Stimulated activated naive CD4-positive, alpha-beta T cell treated with Interleukin-2 at 50 U/mL for 16 hours (primary cell): ENCODE data around the gene CADM4.
"Not testable (repeated sequence)": the region's sequence is repeated elsewhere in the genome, so short reads cannot be mapped to it uniquely, and the experiment has no call there.

Source experiments
- DNase-seq: peaks from one replicate; lab custom pipeline; 2025; lab: John Stamatoyannopoulos, UW

CADM4 gene

DNA sequence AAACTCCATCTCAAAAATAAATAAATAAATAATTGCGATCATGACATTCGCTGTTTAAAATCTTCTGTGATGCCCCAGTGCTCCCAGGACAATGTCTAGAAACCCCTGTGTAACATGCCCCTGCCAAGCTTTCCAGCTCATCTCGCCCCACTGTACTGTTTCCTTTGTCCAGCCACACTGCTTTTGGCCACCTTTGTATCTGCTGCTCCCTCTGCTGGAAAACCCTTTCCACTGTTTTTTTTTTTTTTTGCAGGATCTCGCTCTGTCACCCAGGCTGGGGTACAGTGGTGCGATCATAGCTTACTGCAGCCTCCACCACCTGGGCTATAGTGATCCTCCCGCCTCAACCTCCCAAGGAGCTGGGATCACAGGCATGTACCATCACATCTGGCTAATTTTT lies 22.8 kb upstream of the CADM4 start:
- no peak for DNase-seq

DNA sequence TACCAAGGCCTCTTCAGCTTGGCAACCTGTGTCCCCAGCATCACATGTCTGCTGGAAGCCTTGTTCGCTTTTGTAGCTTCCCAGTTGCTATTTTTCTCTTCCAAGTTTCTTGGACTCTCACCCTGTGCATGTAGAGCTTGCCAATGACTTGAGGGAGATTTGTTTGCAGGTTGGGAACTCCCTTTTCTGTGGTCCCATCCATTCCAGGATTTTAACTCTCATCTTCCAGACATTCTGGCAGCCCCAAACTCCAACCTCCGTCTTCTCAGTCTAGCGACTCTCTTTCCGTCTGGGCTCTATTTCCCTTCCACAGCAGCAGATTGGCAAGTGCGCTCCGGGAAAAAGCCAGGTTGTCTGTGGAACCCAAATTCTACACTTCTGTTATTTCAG lies 21.3 kb upstream of the CADM4 start:
- DNase-seq, result no peak

DNA sequence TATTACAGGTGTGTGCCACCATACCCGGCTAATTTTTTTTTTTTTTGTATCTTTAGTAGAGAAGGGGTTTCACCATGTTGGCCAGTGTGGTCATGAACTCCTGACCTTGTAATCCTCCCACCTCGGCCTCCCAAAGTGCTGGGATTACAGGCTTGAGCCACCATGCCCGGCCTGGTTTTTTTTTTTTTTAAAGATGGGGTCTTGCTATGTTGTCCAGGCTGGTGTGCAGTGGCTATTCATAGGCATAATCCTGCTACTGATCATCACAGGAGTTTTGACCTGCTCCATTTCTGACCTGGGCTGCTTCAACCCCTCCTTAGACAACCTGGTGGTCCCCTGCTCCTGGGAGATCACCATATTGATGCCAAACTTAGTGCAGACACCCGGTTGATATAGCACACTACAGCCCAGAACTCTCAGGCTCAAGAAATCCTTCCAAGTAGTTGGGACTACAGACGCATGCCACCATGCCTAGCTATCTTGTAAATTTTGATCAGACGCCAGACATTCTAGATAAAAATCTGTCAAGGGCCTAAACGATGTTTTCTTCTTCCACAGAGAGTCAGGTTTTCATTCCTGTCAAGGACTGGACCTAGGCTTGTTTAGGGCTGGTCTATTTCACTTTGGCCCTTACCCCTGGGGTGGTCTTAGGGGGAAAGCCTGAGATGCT lies 20.8 kb upstream of the CADM4 start:
- no peak for DNase-seq

DNA sequence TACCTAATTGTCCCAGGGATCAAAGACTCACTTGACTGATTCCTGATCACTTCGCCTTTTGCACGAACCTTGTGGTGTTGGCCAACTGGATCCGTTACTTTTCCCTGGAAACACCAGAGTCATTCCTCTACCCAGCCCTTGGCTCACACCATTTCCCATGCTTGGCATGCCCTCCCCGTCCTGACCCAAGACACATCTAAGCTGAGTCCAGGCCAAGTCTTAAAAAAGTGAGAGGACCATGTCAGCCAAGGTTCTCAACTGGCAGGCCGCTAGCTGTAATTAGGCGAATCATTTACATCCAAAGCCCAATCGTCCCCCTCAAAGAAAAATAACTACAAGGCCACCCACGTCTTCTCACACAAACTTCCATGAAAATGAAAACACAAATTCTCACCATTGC lies 18.8 kb upstream of the CADM4 start:
- no peak for DNase-seq

DNA sequence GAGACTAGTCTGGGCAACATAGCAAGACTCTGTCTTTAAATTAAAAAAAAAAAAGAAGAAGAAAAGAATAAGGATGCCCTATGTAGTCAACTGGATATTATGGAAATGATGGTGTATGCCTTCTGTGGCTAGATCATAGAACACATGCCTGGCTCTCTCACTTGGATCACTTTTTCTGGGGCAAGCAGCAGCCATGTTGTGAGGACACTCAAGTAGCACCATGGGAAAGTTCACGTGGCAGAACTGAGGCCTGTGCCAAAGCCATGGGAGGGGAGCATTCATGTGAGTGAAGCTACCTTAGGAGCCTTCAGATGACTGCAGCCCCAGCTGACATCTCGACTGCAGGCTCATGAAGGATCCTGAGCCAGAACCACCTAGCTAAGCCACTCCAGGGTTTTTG lies 18.4 kb upstream of the CADM4 start:
- DNase-seq, result no peak

DNA sequence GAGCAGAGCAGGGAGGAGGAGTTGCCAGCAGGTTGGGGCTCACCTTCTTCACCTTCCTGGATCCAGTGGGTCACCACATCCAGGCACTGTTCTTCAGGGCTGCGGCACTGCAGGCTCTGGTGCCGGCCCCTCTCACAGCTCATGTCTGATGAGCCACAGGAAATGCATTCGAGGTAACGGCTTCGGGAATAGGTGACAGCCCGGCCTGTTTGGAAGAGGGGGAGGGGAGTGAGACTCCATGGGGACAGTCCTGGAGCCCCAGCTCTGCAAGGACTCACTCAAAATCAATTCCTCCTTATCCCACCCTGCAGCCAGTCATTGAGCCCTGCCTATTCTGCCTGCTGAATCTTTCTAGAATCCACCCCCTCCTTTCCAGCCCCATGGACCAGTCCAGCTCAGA lies 16.8 kb upstream of the CADM4 start:
- DNase-seq, result no peak

DNA sequence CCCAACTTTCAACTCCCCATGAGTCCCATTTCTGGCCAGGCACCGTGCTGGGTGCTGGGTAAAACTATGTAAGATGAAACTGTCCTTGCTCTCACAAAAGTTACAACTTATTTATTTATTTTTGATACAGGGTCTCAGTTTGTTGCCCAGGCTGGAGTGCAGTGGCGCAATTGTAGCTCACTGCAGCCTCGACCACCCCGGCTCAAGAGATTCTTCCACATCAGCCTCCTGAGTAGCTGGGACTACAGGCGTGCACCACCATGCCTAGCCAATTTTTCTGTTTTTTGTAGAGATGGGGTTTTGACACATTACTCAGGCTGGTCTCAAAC lies 12.9 kb upstream of the CADM4 start:
- DNase-seq, result no peak

DNA sequence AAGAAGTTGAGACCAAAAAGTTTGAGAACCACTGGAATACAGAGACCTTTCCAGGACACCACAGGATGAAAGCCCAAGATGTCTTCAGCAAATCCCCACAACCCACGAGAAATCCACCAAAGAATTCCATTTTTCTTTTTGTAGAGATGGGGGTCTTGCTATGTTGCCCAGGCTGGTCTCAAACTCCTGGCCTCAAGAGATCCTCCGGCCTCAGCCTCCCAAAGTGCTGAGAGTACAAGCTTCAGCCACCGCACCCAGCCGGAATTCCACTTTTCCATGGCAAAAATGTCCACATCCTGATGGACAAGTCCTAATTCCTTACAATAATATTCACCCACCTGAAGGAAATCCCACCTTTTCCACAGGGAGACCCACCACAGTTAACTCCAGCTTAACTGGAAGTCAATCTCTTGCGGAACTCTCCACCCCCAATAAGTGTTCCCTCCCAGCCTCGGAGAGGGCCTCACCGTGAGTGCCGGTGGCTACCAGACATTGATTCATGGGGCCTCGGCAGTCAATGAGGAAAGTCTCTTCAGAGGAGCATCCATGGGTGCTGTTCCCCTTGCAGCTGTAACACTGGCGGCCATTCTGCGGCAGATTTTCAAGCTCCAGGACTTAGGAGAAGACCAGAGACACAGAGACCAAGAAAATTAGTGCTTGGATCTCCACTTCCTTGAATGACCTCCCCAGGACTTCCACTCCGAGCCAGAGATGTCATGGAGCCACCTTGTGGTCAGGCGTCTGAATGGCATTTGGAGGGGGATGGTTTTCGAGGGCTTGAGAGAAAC lies 12.3 kb upstream of the CADM4 start:
- peak; percentile 14 for DNase-seq

DNA sequence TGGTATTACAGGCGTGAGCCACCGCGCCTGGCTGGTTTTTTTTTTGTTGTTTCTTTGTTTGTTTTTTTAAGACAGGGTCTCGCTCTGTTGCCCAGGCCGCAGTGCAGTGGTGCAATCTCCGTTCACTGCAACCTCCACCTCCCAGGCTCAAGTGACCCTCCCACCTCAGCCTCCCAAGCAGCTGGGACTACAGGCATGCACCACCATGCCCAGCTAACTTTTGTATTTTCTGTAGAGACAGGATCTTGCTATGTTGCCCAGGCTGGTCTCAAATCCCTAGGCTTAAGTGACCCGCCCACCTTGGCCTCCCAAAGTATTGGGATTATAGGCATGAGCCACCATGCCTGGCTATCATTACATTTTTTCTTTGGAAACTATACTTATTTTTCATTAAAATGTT lies 10.6 kb upstream of the CADM4 start:
- DNase-seq, result not testable (repeated sequence)

DNA sequence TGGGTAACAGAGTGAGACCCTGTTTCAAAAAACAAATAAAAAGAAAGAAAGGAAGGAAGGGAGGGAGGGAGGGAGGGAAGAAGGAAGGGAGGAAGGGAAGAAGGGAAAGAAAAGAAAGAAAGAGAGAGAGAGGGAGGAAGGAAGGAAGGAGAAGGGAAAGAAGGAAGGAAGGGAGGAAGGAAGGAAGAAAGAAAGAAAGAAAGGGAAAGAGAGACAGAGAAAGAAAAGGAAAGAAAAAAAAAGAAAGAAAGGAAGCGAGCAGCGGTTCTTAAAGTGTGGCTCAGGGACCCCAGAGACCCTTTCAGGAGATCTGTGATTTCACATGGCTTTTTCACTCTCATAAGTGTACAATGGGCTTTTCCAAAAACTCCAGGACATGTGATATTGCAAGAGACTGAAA lies 9.9 kb upstream of the CADM4 start:
- no peak for DNase-seq

DNA sequence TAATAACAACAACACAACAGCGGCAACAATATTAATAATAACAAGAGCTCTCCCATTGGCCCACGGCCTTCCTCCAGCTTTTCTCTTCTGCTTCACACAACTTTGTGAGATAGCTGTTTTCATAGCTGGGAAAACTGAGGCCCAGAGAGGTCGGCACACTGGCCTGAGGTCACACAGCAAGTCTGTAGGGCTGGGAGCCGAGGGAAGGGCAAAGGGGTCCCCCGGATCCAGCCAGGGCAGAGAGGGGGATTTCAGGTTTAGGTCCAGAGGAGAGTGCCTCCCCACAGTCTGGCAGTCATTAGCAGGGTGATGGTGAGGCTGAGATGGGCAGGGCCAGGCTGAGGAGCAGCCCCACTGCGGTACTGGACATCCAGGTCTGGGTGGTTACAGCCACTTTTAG lies 9.0 kb upstream of the CADM4 start:
- DNase-seq, result no peak

DNA sequence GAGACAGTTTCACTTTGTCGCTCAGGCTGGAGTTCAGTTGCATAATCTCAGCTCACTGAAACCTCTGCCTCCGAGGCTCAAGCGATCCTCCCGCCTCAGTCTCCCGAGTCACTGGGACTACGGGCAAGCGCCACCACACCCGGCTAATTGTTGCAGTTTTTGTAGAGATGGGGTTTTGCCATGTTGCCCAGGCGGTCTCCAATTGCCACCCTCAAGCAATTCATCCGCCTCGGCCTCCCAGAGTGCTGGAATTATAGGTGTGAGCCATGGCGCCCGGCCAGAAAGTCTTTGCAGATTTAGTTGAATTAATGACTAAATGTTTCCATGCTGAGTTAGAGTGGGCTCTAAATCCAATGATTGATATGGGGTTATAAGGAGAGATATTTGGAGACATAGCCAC lies 4.5 kb upstream of the CADM4 start:
- DNase-seq, result no peak

DNA sequence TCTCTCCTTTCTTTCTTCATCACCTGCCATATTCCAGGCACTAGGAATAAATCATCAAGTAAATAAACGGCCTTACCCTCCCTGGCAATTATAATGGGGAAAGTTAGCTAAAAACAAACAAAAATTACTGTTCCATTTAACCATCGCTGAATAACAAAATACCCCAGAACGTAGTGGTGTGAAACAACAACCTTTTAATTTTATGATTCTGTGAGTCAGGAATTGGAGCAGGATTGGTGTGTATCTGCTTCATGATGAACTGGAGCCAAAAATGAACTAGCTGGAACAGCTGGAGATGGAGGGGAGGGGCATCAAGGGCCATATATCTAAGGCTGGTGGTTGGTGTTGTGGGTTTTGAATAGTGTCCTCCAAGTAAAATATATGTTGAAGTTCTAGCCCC lies 3.7 kb upstream of the CADM4 start:
- no peak for DNase-seq

DNA sequence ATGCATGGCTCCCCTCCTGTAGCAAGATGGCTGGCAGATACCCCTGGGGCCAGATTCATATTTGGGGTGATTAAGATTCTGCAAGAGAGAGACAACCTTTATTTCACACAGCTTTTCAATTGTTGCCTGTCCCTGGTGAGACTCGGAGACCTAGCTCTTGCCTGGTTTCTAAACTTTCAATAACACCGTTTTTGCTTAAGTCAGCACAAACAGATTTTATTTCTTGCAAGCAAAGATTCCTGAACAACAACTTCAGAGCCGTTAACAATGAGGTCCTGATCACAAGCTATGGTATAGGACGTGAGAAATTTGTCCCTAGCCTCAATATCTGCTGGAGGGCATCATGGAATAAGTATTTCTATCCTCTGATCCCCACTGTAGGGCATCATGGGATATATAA lies 2.9 kb upstream of the CADM4 start:
- no peak for DNase-seq

DNA sequence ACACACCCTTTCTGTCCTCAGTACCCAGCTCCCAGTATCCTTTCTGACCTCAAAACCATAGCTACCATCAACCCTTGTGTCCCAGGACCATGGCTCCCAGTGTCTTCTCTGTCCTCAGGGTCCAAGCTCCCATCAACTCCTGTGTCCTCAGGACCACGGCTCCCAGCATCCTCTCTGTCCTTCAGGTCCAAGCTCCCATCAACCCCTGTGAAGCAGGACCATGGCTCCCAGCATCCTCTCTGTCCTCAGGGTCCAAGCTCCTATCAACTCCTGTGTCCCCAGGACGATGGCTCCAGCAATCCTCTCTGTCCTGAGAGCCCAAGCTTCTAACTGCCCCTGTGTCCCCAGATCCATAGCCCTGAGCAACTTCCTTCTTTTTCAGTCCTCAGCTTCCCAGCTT lies 1.7 kb upstream of the CADM4 start:
- DNase-seq, result no peak

DNA sequence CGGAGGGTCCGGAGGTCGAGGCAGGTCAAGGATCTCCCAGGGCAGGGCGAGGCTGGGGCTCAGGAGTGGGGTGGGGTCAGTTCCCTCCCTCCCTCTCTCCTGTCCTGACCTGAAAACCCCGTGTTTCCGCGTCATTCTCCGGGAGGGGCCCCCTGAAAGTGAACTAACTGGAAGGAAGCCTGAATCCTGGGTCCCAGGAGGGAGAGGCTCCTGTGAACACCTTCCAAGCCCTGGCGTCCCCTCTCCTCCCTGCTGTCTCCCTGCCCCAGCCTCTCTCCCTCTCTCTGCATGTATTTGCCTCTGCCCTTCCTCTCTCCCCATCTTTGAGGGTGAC lies 741 bp upstream of the CADM4 start:
- DNase-seq, result no peak

DNA sequence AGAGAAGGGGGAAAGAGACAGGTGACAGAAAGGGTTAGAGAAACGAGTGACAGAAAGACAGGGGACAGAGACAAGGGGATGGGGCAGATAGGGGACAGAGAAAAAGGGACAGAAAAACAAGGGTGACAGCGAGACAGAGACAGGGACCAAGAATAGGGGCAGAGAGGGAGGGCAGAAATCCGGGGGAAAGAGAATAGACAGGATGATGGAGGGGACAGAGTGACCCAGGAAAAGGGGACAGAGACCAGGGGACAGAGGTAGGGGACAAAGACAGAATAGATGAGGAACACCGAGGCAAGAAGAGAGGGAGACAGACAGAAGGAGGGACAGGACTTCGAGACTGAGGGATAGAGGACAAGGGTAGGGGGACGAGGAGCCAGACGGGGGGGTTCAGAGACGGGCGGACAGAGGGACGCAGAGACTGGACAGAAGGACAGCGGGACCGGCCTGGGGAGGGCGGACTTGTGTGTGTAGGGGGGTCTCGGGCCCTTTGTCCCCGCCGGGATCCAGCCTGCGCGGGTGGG lies 593 bp downstream of the CADM4 start:
- no peak for DNase-seq

DNA sequence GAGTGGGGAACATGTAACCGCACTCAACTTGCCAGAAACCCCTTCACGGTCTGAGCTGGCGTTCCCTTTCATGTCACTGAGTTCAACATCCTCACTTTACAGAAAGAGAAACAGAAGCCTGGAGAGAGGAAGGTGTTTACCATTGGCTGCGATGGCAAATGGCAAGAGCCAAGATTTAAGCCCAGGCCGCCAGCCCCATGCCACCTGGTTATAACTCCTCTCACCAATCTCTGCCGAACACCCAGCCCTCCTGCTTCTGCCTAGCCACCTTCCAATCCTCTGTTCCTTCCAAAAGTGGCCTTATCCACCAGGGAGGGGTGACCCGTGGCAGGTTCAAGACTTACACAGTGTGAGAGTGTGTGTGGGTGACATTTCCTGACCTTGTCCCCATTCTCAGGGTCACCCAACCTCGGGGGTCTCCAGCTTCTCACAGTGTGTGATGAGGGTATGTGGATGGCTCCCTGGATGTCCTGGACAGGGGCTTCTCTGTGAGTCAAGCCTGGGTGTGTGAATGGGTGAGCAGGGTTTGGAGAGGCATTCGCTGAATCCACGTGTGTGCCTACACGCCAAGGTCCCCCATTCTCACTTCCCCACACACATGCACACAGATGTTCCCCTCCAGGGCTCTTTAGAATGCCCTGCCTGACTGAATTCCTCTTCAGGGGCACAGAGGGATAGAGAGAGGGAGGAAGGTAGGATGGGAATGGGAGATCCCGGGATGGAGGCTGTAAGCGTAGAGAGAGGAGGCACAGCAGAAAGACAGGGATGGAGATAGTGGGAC lies 1.2 kb downstream of the CADM4 start:
- DNase-seq, result no peak

DNA sequence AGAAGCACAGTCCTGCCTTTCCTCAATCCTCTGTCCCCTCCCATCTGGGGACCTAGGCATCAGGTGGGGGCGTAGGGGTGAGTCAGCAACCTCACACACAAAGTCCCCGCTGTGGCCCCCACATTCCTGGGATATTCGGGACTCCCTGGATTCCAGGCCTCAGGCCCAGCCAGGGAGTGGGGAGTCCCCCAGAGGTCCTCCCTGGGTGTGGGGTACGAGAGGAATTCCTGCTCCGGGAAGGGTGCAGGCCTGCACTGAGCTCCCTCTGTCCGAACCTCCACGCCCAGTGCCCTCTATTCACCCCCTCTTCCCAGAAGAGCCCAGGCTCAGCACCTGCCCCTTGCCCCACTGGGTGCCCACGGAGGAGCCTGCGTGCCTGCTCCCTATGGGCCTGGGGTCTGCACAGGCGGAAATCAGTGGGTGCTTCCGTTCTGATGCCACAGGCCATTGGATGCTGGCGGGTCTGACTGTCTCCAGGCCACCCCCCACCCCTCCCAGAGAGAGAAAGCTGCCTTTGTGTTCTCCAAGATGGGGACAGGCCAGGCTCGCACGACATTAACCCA lies 3.4 kb downstream of the CADM4 start:
- DNase-seq, result no peak

DNA sequence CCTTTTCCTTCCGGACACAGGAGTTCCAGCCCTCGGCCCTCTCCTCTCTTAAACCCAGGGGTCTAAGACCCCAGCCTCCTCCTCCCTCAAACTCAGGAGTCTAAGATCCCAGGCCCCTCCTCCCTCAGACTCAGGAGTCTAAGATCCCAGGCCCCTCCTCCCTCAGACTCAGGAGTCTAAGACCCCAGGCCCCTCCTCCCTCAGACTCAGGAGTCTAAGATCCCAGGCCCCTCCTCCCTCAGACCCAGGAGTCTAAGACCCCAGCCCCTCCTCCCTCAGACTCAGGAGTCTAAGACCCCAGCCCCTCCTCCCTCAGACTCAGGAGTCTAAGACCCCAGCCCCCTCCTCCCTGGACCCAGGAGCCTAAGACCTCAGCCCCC lies 4.1 kb downstream of the CADM4 start:
- DNase-seq, result not testable (repeated sequence)

DNA sequence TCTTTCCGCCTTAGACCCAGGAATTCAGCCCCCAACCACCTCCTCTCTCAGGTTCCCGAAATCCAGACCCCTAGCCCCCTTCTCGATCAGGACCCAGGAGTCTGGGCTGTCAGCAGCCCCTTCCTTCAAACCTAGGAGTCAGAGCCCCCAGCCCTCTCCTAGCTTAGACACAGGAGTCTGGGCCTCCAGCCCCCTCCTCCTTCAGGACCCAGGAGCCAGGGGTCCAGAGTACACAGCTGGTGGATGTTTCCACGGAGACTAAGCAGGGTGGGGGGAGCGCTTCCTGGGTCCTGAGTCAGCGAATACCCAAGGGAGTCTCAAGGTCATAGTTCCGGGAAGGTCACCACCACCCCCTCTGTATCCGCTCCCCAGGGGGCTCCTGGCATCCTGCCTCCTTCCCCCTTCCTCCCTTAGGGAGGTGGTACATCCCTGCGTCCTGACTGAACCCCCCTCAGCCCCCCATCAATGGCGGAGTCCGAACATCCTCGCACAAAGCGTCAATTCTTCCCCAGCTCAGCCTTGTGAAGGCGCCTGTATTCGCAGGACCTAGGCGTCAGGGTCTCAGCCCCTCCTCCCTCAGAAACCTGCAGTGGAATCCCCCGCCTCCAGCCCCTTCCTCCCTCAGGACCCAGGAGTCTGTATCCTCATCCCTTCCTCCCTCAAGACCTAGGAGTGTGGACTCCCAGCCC lies 4.6 kb downstream of the CADM4 start:
- DNase-seq, result no peak

DNA sequence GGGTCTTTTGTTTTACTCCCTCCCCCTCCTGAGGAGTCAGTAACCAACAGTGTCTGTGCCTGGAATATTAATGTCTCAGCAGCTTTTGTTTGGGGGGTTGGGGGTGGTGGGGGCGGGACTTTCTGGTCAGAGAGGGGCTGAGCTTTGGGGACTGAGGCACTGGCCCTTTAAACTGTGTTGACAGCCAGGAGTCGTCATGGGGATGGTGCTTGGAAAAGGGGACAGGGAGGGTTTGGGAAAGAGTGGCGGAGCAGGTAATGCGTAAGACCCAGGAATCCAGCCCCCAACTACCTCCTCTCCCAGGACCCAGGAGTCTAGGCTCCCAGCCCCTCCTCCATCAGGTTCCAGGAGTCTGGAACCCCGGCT lies 5.2 kb downstream of the CADM4 start:
- no peak for DNase-seq
